HG03139 (cell line): Measurements from ENCODE around the gene TTC34.
"Not testable (repeated sequence)": the region's sequence is repeated elsewhere in the genome, so short reads cannot be mapped to it uniquely, and the experiment has no call there.

ENCODE experiments used
- ATAC-seq: cut with Tn5 transposase; IDR thresholded peaks from one replicate; pipeline ENCODE4 v1.9.1; 2021; ENCODE audit not compliant: unreplicated experiment

TTC34 gene

GRCh38 chr1:2630498-2631135 is 170.9 kb downstream of the TTC34 start:
- ATAC-seq, result no peak

- no peak for ATAC-seq
These were observed 171.6 kb downstream of the TTC34 start for GRCh38 chr1:2629627-2630497.

GRCh38 chr1:2628933-2629626 is 172.4 kb downstream of the TTC34 start:
- no peak for ATAC-seq

GRCh38 chr1:2628191-2628932 is 173.1 kb downstream of the TTC34 start:
- no peak for ATAC-seq

GRCh38 chr1:2627746-2628145 is 173.7 kb downstream of the TTC34 start:
- no peak for ATAC-seq

GRCh38 chr1:2625748-2626147 is 175.7 kb downstream of the TTC34 start:
- not testable (repeated sequence) for ATAC-seq

- ATAC-seq, result no peak
These were observed 176.2 kb downstream of the TTC34 start for GRCh38 chr1:2625311-2625710.

- ATAC-seq, result no peak
These were observed 176.7 kb downstream of the TTC34 start for GRCh38 chr1:2624735-2625300.

- ATAC-seq, result no peak
These were observed 177.7 kb downstream of the TTC34 start for GRCh38 chr1:2623571-2624337.

- ATAC-seq, result no peak
These were observed 183.5 kb downstream of the TTC34 start for GRCh38 chr1:2617971-2618470.

GRCh38 chr1:2614145-2614544 is 187.3 kb downstream of the TTC34 start:
- no peak for ATAC-seq

- ATAC-seq, result no peak
These were observed 188.7 kb downstream of the TTC34 start for GRCh38 chr1:2612591-2613365.

- no peak for ATAC-seq
These were observed 189.7 kb downstream of the TTC34 start for GRCh38 chr1:2611621-2612437.

- no peak for ATAC-seq
These were observed 190.4 kb downstream of the TTC34 start for GRCh38 chr1:2611031-2611501.

GRCh38 chr1:2610036-2610959 is 191.2 kb downstream of the TTC34 start:
- ATAC-seq, result no peak

- no peak for ATAC-seq
These were observed 192.0 kb downstream of the TTC34 start for GRCh38 chr1:2609319-2610035.
